IPS-18c (cell line): ENCODE results near the gene UBE2D2.
"Not testable (repeated sequence)": the region's sequence is repeated elsewhere in the genome, so short reads cannot be mapped to it uniquely, and the experiment has no call there.

Experiments
- H3K4me3 ChIP-seq: 2 replicates; pipeline ENCODE4 v1.7.0; 2013; ENCODE audit warnings: low read depth, mild to moderate bottlenecking, low read length, moderate library complexity; ENCODE audit not compliant: insufficient read depth
- H3K9me3 ChIP-seq: one replicate; pipeline ENCODE4 v1.6.1; 2013; ENCODE audit warnings: mild to moderate bottlenecking, low read length, moderate library complexity; ENCODE audit not compliant: control insufficient read depth, insufficient read depth

Gene UBE2D2

GRCh38 chr5:139571966-139572365 is 10.8 kb downstream of the UBE2D2 start:
- Histone ChIP-seq H3K4me3 (no peak overlapping the region), H3K9me3 (no peaks in the 10 kb centered on the region)

GRCh38 chr5:139574641-139575312 is 13.6 kb downstream of the UBE2D2 start:
- Histone ChIP-seq H3K9me3 (no peaks in the 10 kb centered on the region), H3K4me3 (no peak overlapping the region)

- H3K4me3 ChIP-seq, result no peak overlapping the region
- H3K9me3 ChIP-seq, result no peaks in the 10 kb centered on the region
Measured at GRCh38 chr5:139575313-139575646, 14.1 kb downstream of the UBE2D2 start.

- no peak overlapping the region for H3K4me3 ChIP-seq
- no peaks in the 10 kb centered on the region for H3K9me3 ChIP-seq
Measured at GRCh38 chr5:139575751-139576150, 14.6 kb downstream of the UBE2D2 start.

GRCh38 chr5:139577689-139578290 is 16.7 kb downstream of the UBE2D2 start:
- H3K9me3 ChIP-seq, result no peaks in the 10 kb centered on the region
- no peak overlapping the region for H3K4me3 ChIP-seq

- no peaks in the 10 kb centered on the region for H3K9me3 ChIP-seq
- no peak overlapping the region for H3K4me3 ChIP-seq
Measured at GRCh38 chr5:139578325-139578724, 17.2 kb downstream of the UBE2D2 start.

GRCh38 chr5:139582181-139582580 is 21.0 kb downstream of the UBE2D2 start:
- H3K9me3 ChIP-seq, H3K4me3 ChIP-seq: not testable (repeated sequence)

- Histone ChIP-seq H3K9me3 (no peaks in the 10 kb centered on the region), H3K4me3 (no peak overlapping the region)
Measured at GRCh38 chr5:139584137-139584536, 23.0 kb downstream of the UBE2D2 start.

- H3K4me3 ChIP-seq, H3K9me3 ChIP-seq: not testable (repeated sequence)
Measured at GRCh38 chr5:139588116-139588515, 27.0 kb downstream of the UBE2D2 start.

GRCh38 chr5:139588962-139589361 is 27.8 kb downstream of the UBE2D2 start:
- Histone ChIP-seq H3K9me3 (no peaks in the 10 kb centered on the region), H3K4me3 (no peak overlapping the region)

- no peak overlapping the region for H3K4me3 ChIP-seq
Measured at GRCh38 chr5:139592289-139592688, 31.1 kb downstream of the UBE2D2 start.

GRCh38 chr5:139593076-139593475 is 31.9 kb downstream of the UBE2D2 start:
- H3K4me3 ChIP-seq, H3K9me3 ChIP-seq: not testable (repeated sequence)

More at GRCh38 chr5:139592289-139592688, 31.1 kb downstream of the UBE2D2 start:
- H3K9me3 ChIP-seq, result peaks cover 2% of the 10 kb centered on the region

GRCh38 chr5:139593716-139594319 is 32.7 kb downstream of the UBE2D2 start:
- peaks cover 2% of the 10 kb centered on the region for H3K9me3 ChIP-seq
- no peak overlapping the region for H3K4me3 ChIP-seq

- Histone ChIP-seq H3K9me3 (peaks cover 2% of the 10 kb centered on the region), H3K4me3 (no peak overlapping the region)
Measured at GRCh38 chr5:139597134-139597533, 36.0 kb downstream of the UBE2D2 start.

- H3K9me3 ChIP-seq, H3K4me3 ChIP-seq: not testable (repeated sequence)
Measured at GRCh38 chr5:139598601-139598965, 37.4 kb downstream of the UBE2D2 start.

GRCh38 chr5:139600336-139600949 is 39.3 kb downstream of the UBE2D2 start:
- H3K4me3 ChIP-seq, result no peak overlapping the region

GRCh38 chr5:139601429-139601828 is 40.3 kb downstream of the UBE2D2 start:
- Histone ChIP-seq H3K4me3 (no peak overlapping the region), H3K9me3 (no peaks in the 10 kb centered on the region)

More at GRCh38 chr5:139600336-139600949, 39.3 kb downstream of the UBE2D2 start:
- peaks cover 2% of the 10 kb centered on the region for H3K9me3 ChIP-seq

- H3K9me3 ChIP-seq, H3K4me3 ChIP-seq: not testable (repeated sequence)
Measured at GRCh38 chr5:139601948-139602347, 40.8 kb downstream of the UBE2D2 start.
